HEK293T (cell line): Measurements from ENCODE around the gene TRERF1.

Experiments used
- CTCF ChIA-PET: fragments of 350-600 bp; formaldehyde crosslinking; extraction: SDS; loops from one replicate; lab custom pipeline; 2021; ENCODE audit warnings: antibody characterized with exemption, inconsistent platforms; lab: Yijun Ruan, JAX
- POLR2A ChIA-PET: fragments of 350-600 bp; formaldehyde crosslinking; extraction: SDS; loops from one replicate; lab custom pipeline; 2020; ENCODE audit warnings: antibody characterized with exemption, inconsistent platforms; lab: Yijun Ruan, JAX
- DNase-seq: peaks from one replicate; pipeline ENCODE4 v3.0.0; 2012; ENCODE audit warnings: mixed read lengths; ENCODE audit errors: extremely low spot score
- ARNT ChIP-seq: fragments of 450-650 bp; IDR thresholded peaks from 2 replicates; pipeline ENCODE4 v1.6.1; 2017; ENCODE audit warnings: mild to moderate bottlenecking
- BHLHE40 ChIP-seq: fragments of 450-650 bp; IDR thresholded peaks from 2 replicates; pipeline ENCODE4 v1.6.1; 2016; ENCODE audit warnings: mild to moderate bottlenecking, moderate library complexity, borderline replicate concordance
- CTBP1 ChIP-seq: fragments of 450-650 bp; IDR thresholded peaks from 2 replicates; pipeline ENCODE4 v1.6.1; 2016; ENCODE audit warnings: borderline replicate concordance
- ELF4 ChIP-seq: fragments of 450-650 bp; IDR thresholded peaks from 2 replicates; pipeline ENCODE4 v1.6.1; 2017; ENCODE audit warnings: antibody characterized with exemption
- FOXA1 ChIP-seq: fragments of 450-650 bp; IDR thresholded peaks from 2 replicates; pipeline ENCODE4 v1.6.1; 2016; ENCODE audit warnings: mild to moderate bottlenecking
- FOXK2 ChIP-seq: fragments of 450-650 bp; IDR thresholded peaks from 2 replicates; pipeline ENCODE4 v1.6.1; 2016; ENCODE audit warnings: mild to moderate bottlenecking
- FOXM1 ChIP-seq: fragments of 450-650 bp; IDR thresholded peaks from 2 replicates; pipeline ENCODE4 v1.6.1; 2017; ENCODE audit warnings: mild to moderate bottlenecking, borderline replicate concordance
- HDGF ChIP-seq: fragments of 450-650 bp; IDR thresholded peaks from 2 replicates; pipeline ENCODE4 v1.6.1; 2017; ENCODE audit warnings: antibody characterized with exemption, borderline replicate concordance
- L3MBTL2 ChIP-seq: fragments of 450-650 bp; conservative IDR thresholded peaks from 2 replicates; pipeline ENCODE4 v1.6.1; 2016; ENCODE audit warnings: mild to moderate bottlenecking
- LEF1 ChIP-seq: fragments of 450-650 bp; IDR thresholded peaks from 2 replicates; pipeline ENCODE4 v1.6.1; 2017; ENCODE audit warnings: mild to moderate bottlenecking, borderline replicate concordance
- NFRKB ChIP-seq: fragments of 450-650 bp; IDR thresholded peaks from 2 replicates; pipeline ENCODE4 v1.6.1; 2016; ENCODE audit warnings: mild to moderate bottlenecking, moderate library complexity
- PKNOX1 ChIP-seq: fragments of 450-650 bp; IDR thresholded peaks from 2 replicates; pipeline ENCODE4 v1.6.1; 2016
- SP1 ChIP-seq: fragments of 450-650 bp; IDR thresholded peaks from 2 replicates; pipeline ENCODE4 v1.6.1; 2017
- SUZ12 ChIP-seq: fragments of 450-650 bp; IDR thresholded peaks from 2 replicates; pipeline ENCODE4 v1.6.1; 2016; ENCODE audit warnings: mild to moderate bottlenecking
- TARDBP ChIP-seq: fragments of 450-650 bp; IDR thresholded peaks from 2 replicates; pipeline ENCODE4 v1.6.1; 2016
- ZNF384 ChIP-seq: fragments of 450-650 bp; IDR thresholded peaks from 2 replicates; pipeline ENCODE4 v1.6.1; 2016

TRERF1 gene

GRCh38 chr6:42424906-42425474 is 26.7 kb downstream of the TRERF1 start:
- ChIA-PET POLR2A (no interaction called here), CTCF (interaction anchor here (0.5 kb wide), 1 partner anchor 123 kb away, joined by 4 read pairs; no protein-coding TSS in a partner anchor)
- TF ChIP-seq SP1: no peak
- TF ChIP-seq ARNT: no peak
- TF ChIP-seq HDGF: no peak
- no peak for DNase-seq

- TF ChIP-seq HDGF (no peak), ELF4 (no peak), SUZ12 (no peak), SP1 (no peak), PKNOX1 (no peak), LEF1 (no peak), ARNT (no peak), BHLHE40 (no peak), FOXK2 (no peak), L3MBTL2 (no peak), FOXM1 (no peak), NFRKB (no peak), TARDBP (no peak), ZNF384 (no peak), CTBP1 (no peak), FOXA1 (no peak)
- ChIA-PET CTCF (no interaction called here), POLR2A (interaction anchor here (0.9 kb wide), 1 partner anchor 8 kb away, joined by 4 read pairs; no protein-coding TSS in a partner anchor)
- no peak for DNase-seq
These were observed 28.5 kb downstream of the TRERF1 start for GRCh38 chr6:42423244-42423643.

- no peak for DNase-seq
- CTCF ChIA-PET: interaction anchor here (0.6 kb wide), 1 partner anchor 97 kb away, joined by 7 read pairs; no protein-coding TSS in a partner anchor
- no peak for TF ChIP-seq ELF4
- TF ChIP-seq LEF1: no peak
- no peak for TF ChIP-seq ARNT
- TF ChIP-seq FOXA1: no peak
- TF ChIP-seq L3MBTL2: no peak
- no peak for TF ChIP-seq BHLHE40
- no peak for TF ChIP-seq CTBP1
- no peak for TF ChIP-seq SP1
- no peak for TF ChIP-seq FOXM1
- TF ChIP-seq SUZ12: no peak
- TF ChIP-seq NFRKB: no peak
- no peak for TF ChIP-seq PKNOX1
- no peak for TF ChIP-seq HDGF
- no peak for TF ChIP-seq FOXK2
- TF ChIP-seq TARDBP: no peak
- TF ChIP-seq ZNF384: no peak
- POLR2A ChIA-PET: no interaction called here
These were observed 31.0 kb downstream of the TRERF1 start for GRCh38 chr6:42420741-42421140.

- TF ChIP-seq ARNT (no peak), PKNOX1 (no peak), FOXK2 (no peak), NFRKB (no peak), BHLHE40 (no peak), ZNF384 (no peak), CTBP1 (no peak), ELF4 (no peak), SUZ12 (no peak), SP1 (no peak), FOXM1 (no peak), L3MBTL2 (no peak), TARDBP (no peak), FOXA1 (no peak), HDGF (no peak), LEF1 (no peak)
- ChIA-PET CTCF (interaction anchor here (0.6 to 1.2 kb wide), 4 partner anchors 9 to 159 kb away, joined by 3 to 12 read pairs (median 6); no protein-coding TSS in a partner anchor), POLR2A (interaction anchor here (0.6 to 1.0 kb wide), 2 partner anchors 34 to 144 kb away, joined by 3 read pairs; partner anchors contain the start of gene UBR2)
- DNase-seq: no peak
These were observed 32.0 kb downstream of the TRERF1 start for GRCh38 chr6:42419490-42420280.

- TF ChIP-seq L3MBTL2 (no peak), ELF4 (no peak), CTBP1 (no peak), FOXM1 (no peak), LEF1 (no peak), ARNT (no peak)
- DNase-seq: no peak
- CTCF ChIA-PET: interaction anchor here (1.2 kb wide), 1 partner anchor 8 kb away, joined by 3 read pairs; no protein-coding TSS in a partner anchor
- POLR2A ChIA-PET: no interaction called here
These were observed 33.0 kb downstream of the TRERF1 start for GRCh38 chr6:42418724-42419123.

- no peak for DNase-seq
- ChIA-PET CTCF (no interaction called here), POLR2A (no interaction called here)
- TF ChIP-seq L3MBTL2 (no peak), ARNT (no peak)
These were observed 34.0 kb downstream of the TRERF1 start for GRCh38 chr6:42417641-42418112.
